ENCODE data around the gene PKDREJ. TPM values are rescaled to one million over a fixed set of nuclear protein-coding genes. Genes with fewer than 3 reads are reported as not detected.

Gene PKDREJ
- total RNA-seq, 2 experiments from 2014 or later = not detected

GRCh38 chr22:46295277-46295971 lies 32.3 kb upstream of the PKDREJ start:
- no peak for DNase-seq
- CTCF ChIA-PET = interaction anchor here (0.8 to 1.7 kb wide), 3 partner anchors 12 to 173 kb away, joined by 3 to 10 read pairs (median 3); no protein-coding TSS in a partner anchor
- peak overlapping the region; percentile 93 for H3K4me3 Mint-ChIP-seq
- H3K9me3 Mint-ChIP-seq = peaks cover 1% of the 10 kb centered on the region
- peaks cover 25% of the 10 kb centered on the region for H3K4me1 Mint-ChIP-seq (ENCODE audit: low read depth)
- peaks cover 7% of the 10 kb centered on the region for H3K27me3 Mint-ChIP-seq (ENCODE audit: low read depth)
- H3K27ac Mint-ChIP-seq = peak overlapping the region; percentile 53
- intact Hi-C loops (cut with micrococcal nuclease) = loop anchor here (5.0 kb wide), 1 partner anchor 247 kb away; no protein-coding TSS in a partner anchor
- H3K36me3 Mint-ChIP-seq (ENCODE audit: low read depth) = peaks cover 25% of the 10 kb centered on the region

- H3K27me3 Mint-ChIP-seq (ENCODE audit: low read depth) = peaks cover 7% of the 10 kb centered on the region
- H3K36me3 Mint-ChIP-seq (ENCODE audit: low read depth) = peaks cover 20% of the 10 kb centered on the region
- intact Hi-C loops (cut with micrococcal nuclease) = loop anchor here (5.0 kb wide), 1 partner anchor 248 kb away; no protein-coding TSS in a partner anchor
- peaks cover 1% of the 10 kb centered on the region for H3K9me3 Mint-ChIP-seq
- H3K4me1 Mint-ChIP-seq (ENCODE audit: low read depth) = peaks cover 25% of the 10 kb centered on the region
- no peak overlapping the region for H3K27ac Mint-ChIP-seq
- H3K4me3 Mint-ChIP-seq = peak overlapping the region; percentile 93
- CTCF ChIA-PET = no interaction called here
- no peak for DNase-seq
These were observed 31.6 kb upstream of the PKDREJ start for GRCh38 chr22:46294784-46295183.

GRCh38 chr22:46293577-46294260 lies 30.6 kb upstream of the PKDREJ start:
- Mint-ChIP-seq H3K9me3 (peaks cover 1% of the 10 kb centered on the region), H3K4me1 (ENCODE audit: low read depth) (peaks cover 23% of the 10 kb centered on the region), H3K27ac (no peak overlapping the region), H3K4me3 (no peak overlapping the region), H3K27me3 (ENCODE audit: low read depth) (peaks cover 2% of the 10 kb centered on the region), H3K36me3 (ENCODE audit: low read depth) (peaks cover 11% of the 10 kb centered on the region)
- CTCF ChIA-PET = no interaction called here
- DNase-seq = peak; percentile 56
- intact Hi-C loops (cut with micrococcal nuclease) = no loop called here

DNA sequence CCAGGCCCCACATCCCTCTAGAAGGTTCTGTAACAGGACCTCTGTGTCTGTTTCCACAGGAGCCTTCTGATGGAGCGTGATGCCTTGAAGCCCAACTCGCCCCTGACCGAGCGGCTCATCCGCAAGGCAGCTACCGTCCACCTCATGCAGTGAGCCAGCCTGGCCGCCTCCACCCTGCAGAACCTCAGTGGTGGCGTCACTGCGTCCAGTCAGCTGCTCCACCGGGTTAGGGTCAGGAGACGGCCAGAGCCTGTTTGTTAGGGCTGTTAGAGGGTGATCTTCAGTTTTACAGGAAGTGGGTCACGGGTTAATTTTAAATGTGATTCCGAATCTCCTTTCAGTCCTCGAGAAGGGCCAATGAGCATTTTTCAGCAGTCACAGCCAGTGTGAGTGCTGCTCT lies 29.6 kb upstream of the PKDREJ start:
- Mint-ChIP-seq H3K4me1 (ENCODE audit: low read depth) (peaks cover 18% of the 10 kb centered on the region), H3K36me3 (ENCODE audit: low read depth) (peaks cover 6% of the 10 kb centered on the region), H3K27me3 (ENCODE audit: low read depth) (no peaks in the 10 kb centered on the region), H3K27ac (no peak overlapping the region), H3K9me3 (peaks cover 1% of the 10 kb centered on the region), H3K4me3 (no peak overlapping the region)
- intact Hi-C loops (cut with micrococcal nuclease) = no loop called here
- CTCF ChIA-PET = no interaction called here
- DNase-seq = no peak

DNA sequence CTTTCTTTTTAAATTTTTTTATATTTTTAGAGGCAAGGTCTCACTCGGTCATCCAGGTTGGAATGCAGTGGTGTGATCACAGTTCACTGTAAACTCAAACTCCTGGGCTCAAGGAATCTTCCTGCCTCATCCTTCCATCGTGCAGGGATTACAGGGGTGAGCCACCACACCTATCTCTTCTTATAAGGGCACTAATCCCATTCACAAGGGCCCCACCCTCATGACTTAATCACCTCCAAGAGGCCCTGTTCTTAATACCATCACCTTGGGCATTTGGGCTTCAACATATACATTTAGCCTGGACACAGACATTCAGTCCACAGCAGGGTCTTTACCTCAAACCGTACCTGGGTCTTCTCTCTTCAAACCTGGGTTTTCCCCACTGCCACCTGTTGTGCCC lies 29.0 kb upstream of the PKDREJ start:
- intact Hi-C loops (cut with micrococcal nuclease) = no loop called here
- peaks cover 2% of the 10 kb centered on the region for H3K36me3 Mint-ChIP-seq (ENCODE audit: low read depth)
- H3K4me1 Mint-ChIP-seq (ENCODE audit: low read depth) = peaks cover 15% of the 10 kb centered on the region
- peaks cover 1% of the 10 kb centered on the region for H3K9me3 Mint-ChIP-seq
- no peaks in the 10 kb centered on the region for H3K27me3 Mint-ChIP-seq (ENCODE audit: low read depth)
- CTCF ChIA-PET = no interaction called here
- DNase-seq = no peak
- no peak overlapping the region for H3K27ac Mint-ChIP-seq
- no peak overlapping the region for H3K4me3 Mint-ChIP-seq

DNA sequence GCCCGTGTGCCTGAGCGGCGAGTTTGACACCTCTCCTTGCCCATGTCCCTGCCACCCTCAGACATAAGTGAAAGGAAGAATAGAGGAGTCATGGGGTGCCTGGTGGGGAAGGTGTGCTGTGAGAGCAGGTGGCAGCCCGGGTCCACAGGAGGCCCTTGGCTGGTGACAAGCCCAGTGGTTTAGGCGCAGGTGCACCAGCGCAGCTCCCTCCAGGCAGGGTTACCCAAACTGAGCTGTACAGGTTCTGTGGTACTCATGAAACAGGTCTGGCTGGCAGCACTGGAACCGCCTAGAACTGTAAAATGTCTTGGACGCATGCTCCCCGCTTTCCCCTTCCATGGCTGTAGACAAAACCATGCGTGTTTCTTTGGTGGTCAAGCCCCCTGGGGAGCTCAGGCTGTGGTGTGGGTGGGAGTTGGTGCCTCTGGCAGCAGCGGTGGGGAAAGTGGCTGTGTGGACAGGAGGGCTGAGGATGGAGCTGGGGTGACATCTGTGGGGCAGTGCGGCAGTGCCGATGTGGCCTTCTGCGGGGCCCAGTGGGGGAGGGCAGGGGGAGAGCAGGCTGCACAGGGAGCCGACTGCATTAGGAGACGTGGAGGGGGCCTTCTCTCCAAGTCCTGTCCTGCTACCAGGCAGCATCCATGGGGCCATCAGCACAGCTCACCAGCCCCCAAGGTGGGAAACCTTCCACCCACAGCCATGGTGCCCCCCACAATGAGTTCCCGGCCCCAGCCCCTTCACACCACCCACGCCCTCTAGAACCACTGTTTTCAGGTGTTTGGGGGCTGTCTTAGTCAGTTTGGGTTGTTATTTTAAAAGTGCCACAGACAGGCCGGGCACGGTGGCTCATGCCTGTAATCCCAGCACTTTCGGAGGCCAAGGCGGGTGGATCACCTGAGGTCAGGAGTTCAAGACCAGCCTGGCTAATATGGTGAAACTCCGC lies 28.0 kb upstream of the PKDREJ start:
- intact Hi-C loops (cut with micrococcal nuclease) = no loop called here
- Mint-ChIP-seq H3K27ac (no peak overlapping the region), H3K4me3 (no peak overlapping the region), H3K36me3 (ENCODE audit: low read depth) (peaks cover under 1% of the 10 kb centered on the region), H3K27me3 (ENCODE audit: low read depth) (no peaks in the 10 kb centered on the region), H3K4me1 (ENCODE audit: low read depth) (peaks cover 11% of the 10 kb centered on the region), H3K9me3 (peaks cover 1% of the 10 kb centered on the region)
- CTCF ChIA-PET = no interaction called here
- no peak for DNase-seq

DNA sequence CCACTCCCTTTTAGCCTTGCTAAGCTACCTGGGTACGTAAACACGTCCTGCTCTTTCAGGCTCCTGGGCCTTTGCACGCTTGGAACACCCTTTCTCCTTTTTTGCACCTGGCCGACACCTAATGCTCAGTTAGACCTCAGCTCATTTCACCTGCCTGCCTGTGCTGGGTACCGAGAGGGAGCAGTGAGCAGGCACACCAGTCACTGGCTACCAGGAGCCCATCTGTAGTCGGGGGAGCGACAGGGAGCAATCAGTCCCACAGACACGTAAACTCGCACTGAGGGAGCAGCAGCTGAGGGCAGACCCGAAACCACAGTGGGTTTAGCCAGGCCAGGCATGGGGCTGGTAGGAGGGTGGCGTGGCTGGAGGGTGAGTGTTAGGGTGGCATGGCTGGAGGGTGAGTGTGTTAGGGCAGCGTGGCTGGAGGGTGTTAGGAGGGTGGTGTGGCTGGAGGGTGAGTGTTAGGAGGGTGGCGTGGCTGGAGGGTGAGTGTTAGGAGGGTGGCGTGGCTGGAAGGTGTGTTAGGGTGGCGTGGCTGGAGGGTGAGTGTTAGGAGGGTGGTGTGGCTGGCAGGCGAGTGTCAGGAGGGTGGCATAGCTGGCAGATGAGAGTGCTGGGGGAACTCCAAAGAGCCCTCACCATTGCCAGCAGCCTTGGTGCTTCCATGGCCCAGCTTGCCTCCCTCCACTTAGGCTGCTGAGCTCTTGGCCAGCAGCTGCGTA lies 27.1 kb upstream of the PKDREJ start:
- intact Hi-C loops (cut with micrococcal nuclease) = no loop called here
- Mint-ChIP-seq H3K27ac (no peak overlapping the region), H3K4me3 (no peak overlapping the region), H3K36me3 (ENCODE audit: low read depth) (no peaks in the 10 kb centered on the region), H3K9me3 (peaks cover 1% of the 10 kb centered on the region), H3K27me3 (ENCODE audit: low read depth) (no peaks in the 10 kb centered on the region), H3K4me1 (ENCODE audit: low read depth) (peaks cover 5% of the 10 kb centered on the region)
- no peak for DNase-seq
- CTCF ChIA-PET = no interaction called here

GRCh38 chr22:46289244-46289891 lies 26.2 kb upstream of the PKDREJ start:
- CTCF ChIA-PET = no interaction called here

GRCh38 chr22:46288846-46289243 lies 25.7 kb upstream of the PKDREJ start:
- peaks cover 2% of the 10 kb centered on the region for H3K4me1 Mint-ChIP-seq (ENCODE audit: low read depth)
- CTCF ChIA-PET = interaction anchor here (1.1 kb wide), 1 partner anchor 166 kb away, joined by 4 read pairs; no protein-coding TSS in a partner anchor
- H3K27me3 Mint-ChIP-seq (ENCODE audit: low read depth) = no peaks in the 10 kb centered on the region
- H3K9me3 Mint-ChIP-seq = peaks cover 1% of the 10 kb centered on the region
- H3K27ac Mint-ChIP-seq = no peak overlapping the region
- DNase-seq = no peak
- no peaks in the 10 kb centered on the region for H3K36me3 Mint-ChIP-seq (ENCODE audit: low read depth)
- intact Hi-C loops (cut with micrococcal nuclease) = no loop called here
- H3K4me3 Mint-ChIP-seq = no peak overlapping the region

More at GRCh38 chr22:46289244-46289891, 26.2 kb upstream of the PKDREJ start:
- Mint-ChIP-seq H3K9me3 (peaks cover 1% of the 10 kb centered on the region), H3K27me3 (ENCODE audit: low read depth) (no peaks in the 10 kb centered on the region), H3K36me3 (ENCODE audit: low read depth) (no peaks in the 10 kb centered on the region), H3K4me1 (ENCODE audit: low read depth) (peaks cover 2% of the 10 kb centered on the region), H3K27ac (no peak overlapping the region), H3K4me3 (no peak overlapping the region)
- no peak for DNase-seq
- intact Hi-C loops (cut with micrococcal nuclease) = no loop called here

DNA sequence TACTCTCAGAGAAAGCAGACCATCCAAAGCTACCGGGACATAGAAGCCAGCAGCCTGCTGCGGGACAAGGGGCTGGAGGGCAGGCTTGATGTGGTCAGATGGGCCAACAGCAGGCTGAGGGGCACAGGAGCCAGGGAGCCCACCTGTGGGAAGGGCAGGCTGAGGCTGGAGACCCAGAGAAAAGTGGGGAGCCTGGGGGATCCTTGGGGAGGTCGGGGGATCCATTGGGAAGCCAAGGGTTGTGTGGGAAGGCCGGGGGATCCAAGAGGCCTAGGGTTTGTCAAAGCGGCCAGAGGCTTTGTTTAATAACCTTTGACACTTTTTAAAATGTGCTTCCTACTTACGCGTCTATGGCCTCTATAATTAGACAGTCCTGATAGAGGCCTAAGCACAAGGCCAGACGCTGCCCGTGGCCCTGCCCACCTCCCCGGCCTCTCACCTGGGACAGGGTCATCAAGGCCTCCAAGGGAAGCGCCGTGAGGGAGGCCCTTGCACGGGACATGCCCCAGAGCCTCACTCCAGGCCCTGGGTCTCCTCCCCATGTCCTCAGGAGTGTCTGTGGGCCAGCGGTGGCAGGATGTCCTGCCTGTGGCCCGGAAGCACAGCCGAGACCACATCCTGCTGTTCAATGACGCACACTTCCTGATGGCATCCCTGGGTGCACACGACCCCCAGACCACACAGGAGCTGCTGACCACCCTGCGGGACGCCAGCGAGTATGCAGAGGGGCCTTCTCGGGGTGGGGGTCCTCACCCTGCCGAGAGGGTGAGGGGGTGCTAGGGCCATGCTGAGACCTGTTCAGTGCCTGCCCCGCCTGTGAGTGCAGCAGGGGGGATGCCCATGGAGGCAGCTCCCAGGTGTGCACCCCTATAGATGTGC lies 25.0 kb upstream of the PKDREJ start:
- DNase-seq = no peak
- CTCF ChIA-PET = interaction anchor here (1.1 kb wide), 1 partner anchor 166 kb away, joined by 4 read pairs; no protein-coding TSS in a partner anchor
- H3K36me3 Mint-ChIP-seq (ENCODE audit: low read depth) = no peaks in the 10 kb centered on the region
- no peak overlapping the region for H3K4me3 Mint-ChIP-seq
- peaks cover 1% of the 10 kb centered on the region for H3K9me3 Mint-ChIP-seq
- H3K4me1 Mint-ChIP-seq (ENCODE audit: low read depth) = no peaks in the 10 kb centered on the region
- intact Hi-C loops (cut with micrococcal nuclease) = no loop called here
- no peak overlapping the region for H3K27ac Mint-ChIP-seq
- H3K27me3 Mint-ChIP-seq (ENCODE audit: low read depth) = no peaks in the 10 kb centered on the region

Measured in activated naive CD4-positive, alpha-beta T cell treated with anti-CD3 and anti-CD28 coated beads for 36 hours (primary cell).